HG03045 (cell line): ENCODE data around the gene TMEM132C.

ENCODE experiments used
- ATAC-seq: cut with Tn5 transposase; IDR thresholded peaks from one replicate; pipeline ENCODE4 v1.9.1; 2021; ENCODE audit warnings: mild to moderate bottlenecking, moderate library complexity; ENCODE audit not compliant: unreplicated experiment

Gene TMEM132C

GRCh38 chr12:128402486-128403243, 135.7 kb downstream of the TMEM132C start:
- ATAC-seq: no peak

GRCh38 chr12:128408669-128409068, 141.7 kb downstream of the TMEM132C start:
- ATAC-seq: no peak

- ATAC-seq: no peak
Observed at GRCh38 chr12:128415036-128415560, 148.1 kb downstream of the TMEM132C start.

GRCh38 chr12:128418944-128419343, 152.0 kb downstream of the TMEM132C start:
- no peak for ATAC-seq

- no peak for ATAC-seq
Observed at GRCh38 chr12:128420163-128420562, 153.2 kb downstream of the TMEM132C start.

GRCh38 chr12:128421375-128421774, 154.4 kb downstream of the TMEM132C start:
- no peak for ATAC-seq

- ATAC-seq: no peak
Observed at GRCh38 chr12:128423205-128423604, 156.2 kb downstream of the TMEM132C start.

- ATAC-seq: no peak
Observed at GRCh38 chr12:128424931-128425431, 158.0 kb downstream of the TMEM132C start.

- ATAC-seq: no peak
Observed at GRCh38 chr12:128425666-128426331, 158.8 kb downstream of the TMEM132C start.

GRCh38 chr12:128426511-128426910, 159.5 kb downstream of the TMEM132C start:
- ATAC-seq: no peak

- no peak for ATAC-seq
Observed at GRCh38 chr12:128439796-128440195, 172.8 kb downstream of the TMEM132C start.

GRCh38 chr12:128442096-128442495, 175.1 kb downstream of the TMEM132C start:
- no peak for ATAC-seq

GRCh38 chr12:128444598-128444997, 177.6 kb downstream of the TMEM132C start:
- no peak for ATAC-seq

GRCh38 chr12:128445415-128446127, 178.6 kb downstream of the TMEM132C start:
- ATAC-seq: no peak

- no peak for ATAC-seq
Observed at GRCh38 chr12:128449146-128449894, 182.3 kb downstream of the TMEM132C start.

GRCh38 chr12:128450810-128451209, 183.8 kb downstream of the TMEM132C start:
- no peak for ATAC-seq

GRCh38 chr12:128455851-128456250, 188.9 kb downstream of the TMEM132C start:
- ATAC-seq: no peak

GRCh38 chr12:128456922-128457321, 190.0 kb downstream of the TMEM132C start:
- no peak for ATAC-seq

GRCh38 chr12:128458301-128458974, 191.5 kb downstream of the TMEM132C start:
- no peak for ATAC-seq

- no peak for ATAC-seq
Observed at GRCh38 chr12:128459067-128459466, 192.1 kb downstream of the TMEM132C start.
